Trophoblast cell (in vitro differentiated cells and primary cell): Measurements from ENCODE around the gene XRCC4.

ENCODE experiments used
- DNase-seq, 2 donors: peaks; one replicate each; pipeline ENCODE4 v3.0.0-alpha.2; 2016
- H2AFZ ChIP-seq: 2 replicates; pipeline ENCODE4 v1.6.1; 2013; ENCODE audit warnings: low read length, moderate library complexity, mild to moderate bottlenecking; ENCODE audit not compliant: insufficient read depth, poor library complexity
- H2AK5ac ChIP-seq: 2 replicates; pipeline ENCODE4 v1.6.1; 2013; ENCODE audit warnings: mild to moderate bottlenecking, low read length
- H2BK120ac ChIP-seq: 2 replicates; pipeline ENCODE4 v1.6.1; 2013; ENCODE audit warnings: low read length, mild to moderate bottlenecking, moderate library complexity; ENCODE audit not compliant: insufficient read depth, poor library complexity
- H2BK12ac ChIP-seq: 2 replicates; pipeline ENCODE4 v1.6.1; 2013; ENCODE audit warnings: mild to moderate bottlenecking, low read length, moderate library complexity
- H2BK5ac ChIP-seq: 2 replicates; pipeline ENCODE4 v1.6.1; 2013; ENCODE audit warnings: low read length, low read depth, moderate library complexity, mild to moderate bottlenecking; ENCODE audit not compliant: poor library complexity
- H3K14ac ChIP-seq: 2 replicates; pipeline ENCODE4 v1.6.1; 2013; ENCODE audit warnings: mild to moderate bottlenecking, low read length
- H3K18ac ChIP-seq: 2 replicates; pipeline ENCODE4 v1.6.1; 2013; ENCODE audit warnings: mild to moderate bottlenecking, low read length
- H3K23ac ChIP-seq: 2 replicates; pipeline ENCODE4 v1.6.1; 2013; ENCODE audit warnings: low read length
- H3K27ac ChIP-seq: 2 replicates; pipeline ENCODE4 v1.5.1; 2013; ENCODE audit warnings: low read depth, mild to moderate bottlenecking, inconsistent platforms, low read length, moderate library complexity
- H3K27me3 ChIP-seq: 2 replicates; pipeline ENCODE4 v1.6.1; 2013; ENCODE audit warnings: inconsistent platforms, mild to moderate bottlenecking, low read length, moderate library complexity; ENCODE audit not compliant: insufficient read depth
- H3K36me3 ChIP-seq, 2 experiments: 1 replicate in 1 of 2; 2 replicates in 1 of 2; pipeline ENCODE4 v1.6.1; 2013; ENCODE audit warnings: low read length in 2 of 2, mild to moderate bottlenecking in 2 of 2, moderate library complexity in 1 of 2; ENCODE audit not compliant: insufficient read depth in 2 of 2, control insufficient read depth in 1 of 2
- H3K4ac ChIP-seq: 2 replicates; pipeline ENCODE4 v1.6.1; 2013; ENCODE audit warnings: low read depth, mild to moderate bottlenecking, low read length, moderate library complexity
- H3K4me1 ChIP-seq, 2 experiments: 1 replicate in 1 of 2; 2 replicates in 1 of 2; pipeline ENCODE4 v1.6.1; 2013; ENCODE audit warnings: low read length in 2 of 2, mild to moderate bottlenecking in 2 of 2, moderate library complexity in 1 of 2; ENCODE audit not compliant: insufficient read depth in 2 of 2, control insufficient read depth in 1 of 2
- H3K4me2 ChIP-seq: 2 replicates; pipeline ENCODE4 v1.6.1; 2013; ENCODE audit warnings: inconsistent platforms, mild to moderate bottlenecking, low read length, moderate library complexity
- H3K4me3 ChIP-seq: 2 replicates; pipeline ENCODE4 v1.5.1; 2013; ENCODE audit warnings: mild to moderate bottlenecking, low read depth, low read length, inconsistent platforms
- H3K79me1 ChIP-seq: one replicate; pipeline ENCODE4 v1.6.1; 2013; ENCODE audit warnings: low read length
- H3K79me2 ChIP-seq: 2 replicates; pipeline ENCODE4 v1.6.1; 2013; ENCODE audit warnings: low read length, mild to moderate bottlenecking; ENCODE audit not compliant: control insufficient read depth, insufficient read depth, poor library complexity
- H3K9ac ChIP-seq: 2 replicates; pipeline ENCODE4 v1.6.1; 2013; ENCODE audit warnings: mild to moderate bottlenecking, low read length
- H3K9me3 ChIP-seq: 2 replicates; pipeline ENCODE4 v1.6.1; 2013; ENCODE audit warnings: low read depth, mild to moderate bottlenecking, control low read depth, inconsistent platforms, low read length; ENCODE audit not compliant: insufficient read depth
- H4K12ac ChIP-seq: 2 replicates; pipeline ENCODE4 v1.6.1; 2013; ENCODE audit warnings: low read depth, mild to moderate bottlenecking, low read length, moderate library complexity
- H4K8ac ChIP-seq: 2 replicates; pipeline ENCODE4 v1.6.1; 2013; ENCODE audit warnings: low read depth, mild to moderate bottlenecking, low read length, moderate library complexity
- H4K91ac ChIP-seq: one replicate; pipeline ENCODE4 v1.6.1; 2013; ENCODE audit warnings: low read depth, mild to moderate bottlenecking, low read length, moderate library complexity
- WGBS: extraction: QIAGEN DNeasy Blood & Tissue Kit; methylation state at CpG from one replicate; pipeline ENCODE4 v1.1.7; 2013; ENCODE audit warnings: missing lambda C conversion rate; ENCODE audit not compliant: insufficient read length, insufficient coverage; ENCODE audit errors: extremely low coverage; 5-methylcytosine and 5-hydroxymethylcytosine counted together

The XRCC4 gene

GRCh38 chr5:83204651-83205050 lies 127.3 kb downstream of the XRCC4 start:
- Histone ChIP-seq H4K8ac (no peak overlapping the region), H3K36me3 (no peaks in the 10 kb centered on the region), H3K14ac (no peak overlapping the region), H3K9me3 (no peaks in the 10 kb centered on the region), H3K9ac (no peak overlapping the region), H3K27me3 (no peaks in the 10 kb centered on the region), H3K23ac (no peak overlapping the region), H2AFZ (no peak overlapping the region), H2BK120ac (no peak overlapping the region), H3K27ac (no peak overlapping the region), H3K79me1 (no peaks in the 10 kb centered on the region), H3K4ac (no peak overlapping the region), H2BK12ac (no peak overlapping the region), H3K4me1 (no peaks in the 10 kb centered on the region), H2BK5ac (no peak overlapping the region), H3K4me3 (no peak overlapping the region), H3K4me2 (no peak overlapping the region), H3K18ac (no peak overlapping the region), H3K79me2 (no peaks in the 10 kb centered on the region), H2AK5ac (no peak overlapping the region), H4K12ac (no peak overlapping the region), H4K91ac (no peak overlapping the region)
- no CpG with 5 or more reads among the region's 1 CpG for WGBS
- no peak for DNase-seq

- Histone ChIP-seq H3K79me2 (no peaks in the 10 kb centered on the region), H3K9me3 (no peaks in the 10 kb centered on the region), H2BK12ac (no peak overlapping the region), H3K36me3 (no peaks in the 10 kb centered on the region), H3K4me2 (no peak overlapping the region), H3K4me1 (no peaks in the 10 kb centered on the region), H3K79me1 (no peaks in the 10 kb centered on the region), H2BK120ac (no peak overlapping the region), H2AK5ac (no peak overlapping the region), H3K4ac (no peak overlapping the region), H4K91ac (no peak overlapping the region), H4K12ac (no peak overlapping the region), H3K4me3 (no peak overlapping the region), H3K18ac (no peak overlapping the region), H4K8ac (no peak overlapping the region), H3K14ac (no peak overlapping the region), H3K27ac (no peak overlapping the region), H3K27me3 (no peaks in the 10 kb centered on the region), H3K9ac (no peak overlapping the region), H2BK5ac (no peak overlapping the region), H2AFZ (no peak overlapping the region), H3K23ac (no peak overlapping the region)
- no peak for DNase-seq
Measured at GRCh38 chr5:83209963-83210362, 132.6 kb downstream of the XRCC4 start.

- no peak overlapping the region for H3K18ac ChIP-seq
- no peak overlapping the region for H4K12ac ChIP-seq
- no peak for DNase-seq
- H3K14ac ChIP-seq: no peak overlapping the region
- H3K36me3 ChIP-seq: no peaks in the 10 kb centered on the region
- no peaks in the 10 kb centered on the region for H3K27me3 ChIP-seq
- no peak overlapping the region for H3K27ac ChIP-seq
- H2BK5ac ChIP-seq: no peak overlapping the region
- no peak overlapping the region for H4K8ac ChIP-seq
- no peak overlapping the region for H2AFZ ChIP-seq
- no peak overlapping the region for H3K9ac ChIP-seq
- H3K4me2 ChIP-seq: no peak overlapping the region
- H3K4ac ChIP-seq: no peak overlapping the region
- H3K9me3 ChIP-seq: no peaks in the 10 kb centered on the region
- H2BK120ac ChIP-seq: no peak overlapping the region
- no peak overlapping the region for H2BK12ac ChIP-seq
- H3K79me1 ChIP-seq: no peaks in the 10 kb centered on the region
- H3K4me3 ChIP-seq: no peak overlapping the region
- no peaks in the 10 kb centered on the region for H3K4me1 ChIP-seq
- no peak overlapping the region for H4K91ac ChIP-seq
- H3K23ac ChIP-seq: no peak overlapping the region
- no peak overlapping the region for H2AK5ac ChIP-seq
- no peaks in the 10 kb centered on the region for H3K79me2 ChIP-seq
Measured at GRCh38 chr5:83219077-83219476, 141.7 kb downstream of the XRCC4 start.

GRCh38 chr5:83219495-83219894 lies 142.1 kb downstream of the XRCC4 start:
- no peak overlapping the region for H2BK5ac ChIP-seq
- no peak overlapping the region for H3K18ac ChIP-seq
- H3K79me1 ChIP-seq: no peaks in the 10 kb centered on the region
- no peak overlapping the region for H2BK12ac ChIP-seq
- DNase-seq: no peak
- H3K4me2 ChIP-seq: no peak overlapping the region
- H3K9me3 ChIP-seq: no peaks in the 10 kb centered on the region
- no peak overlapping the region for H3K23ac ChIP-seq
- H3K9ac ChIP-seq: no peak overlapping the region
- H2AFZ ChIP-seq: no peak overlapping the region
- no peak overlapping the region for H3K4ac ChIP-seq
- no peaks in the 10 kb centered on the region for H3K27me3 ChIP-seq
- no peak overlapping the region for H2BK120ac ChIP-seq
- H4K8ac ChIP-seq: no peak overlapping the region
- no CpG with 5 or more reads among the region's 4 CpGs for WGBS
- no peak overlapping the region for H3K14ac ChIP-seq
- H3K79me2 ChIP-seq: no peaks in the 10 kb centered on the region
- H4K91ac ChIP-seq: no peak overlapping the region
- H3K4me1 ChIP-seq: no peaks in the 10 kb centered on the region
- no peak overlapping the region for H3K4me3 ChIP-seq
- no peak overlapping the region for H3K27ac ChIP-seq
- H2AK5ac ChIP-seq: no peak overlapping the region
- no peaks in the 10 kb centered on the region for H3K36me3 ChIP-seq
- H4K12ac ChIP-seq: no peak overlapping the region

GRCh38 chr5:83220331-83220730 lies 143.0 kb downstream of the XRCC4 start:
- no peak overlapping the region for H3K23ac ChIP-seq
- no peak overlapping the region for H2BK120ac ChIP-seq
- no peak overlapping the region for H4K12ac ChIP-seq
- no peak overlapping the region for H2AFZ ChIP-seq
- H3K79me1 ChIP-seq: no peaks in the 10 kb centered on the region
- no peak overlapping the region for H3K18ac ChIP-seq
- H3K4ac ChIP-seq: no peak overlapping the region
- no peaks in the 10 kb centered on the region for H3K27me3 ChIP-seq
- no peak overlapping the region for H3K9ac ChIP-seq
- H2BK12ac ChIP-seq: no peak overlapping the region
- no peak overlapping the region for H3K27ac ChIP-seq
- no peak overlapping the region for H4K8ac ChIP-seq
- H2BK5ac ChIP-seq: no peak overlapping the region
- no peak overlapping the region for H4K91ac ChIP-seq
- H3K36me3 ChIP-seq: no peaks in the 10 kb centered on the region
- H3K9me3 ChIP-seq: no peaks in the 10 kb centered on the region
- no peak overlapping the region for H3K14ac ChIP-seq
- WGBS: no CpG with 5 or more reads among the region's 3 CpGs
- no peaks in the 10 kb centered on the region for H3K79me2 ChIP-seq
- no peaks in the 10 kb centered on the region for H3K4me1 ChIP-seq
- DNase-seq: no peak
- H3K4me3 ChIP-seq: no peak overlapping the region
- no peak overlapping the region for H3K4me2 ChIP-seq
- H2AK5ac ChIP-seq: no peak overlapping the region
